NCI-H510A treated with DMSO at 0.1 percent for 48 hours (cell line): ENCODE measurements around the gene FHL5.
A peak's percentile ranks its signal among the peaks of the same experiment; 100 is the strongest.
"Not testable (repeated sequence)": the region's sequence is repeated elsewhere in the genome, so short reads cannot be mapped to it uniquely, and the experiment has no call there.

Experiments used
- DNase-seq: peaks from one replicate; lab custom pipeline; 2025; lab: John Stamatoyannopoulos, UW

Gene FHL5

DNA sequence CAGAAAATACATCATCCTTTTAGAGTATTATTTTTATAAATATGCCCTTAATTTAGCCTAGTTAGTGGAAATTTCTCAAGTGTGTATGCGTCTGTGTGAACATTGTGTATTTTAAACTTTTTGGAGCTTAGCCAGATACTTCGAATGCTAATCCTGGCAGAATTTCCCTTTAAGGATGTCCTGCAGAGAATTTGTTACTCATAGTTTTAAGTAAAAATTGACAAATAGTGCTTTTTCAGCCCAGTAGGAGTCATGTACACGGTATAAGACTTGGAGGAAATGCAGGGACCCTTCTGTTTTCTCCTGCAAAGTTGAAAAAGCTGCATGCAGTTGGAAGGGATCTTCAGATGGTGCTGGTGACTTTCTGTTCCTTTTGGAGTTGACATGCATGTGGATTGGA lies at the start of gene FHL5:
Gene FHL5 (plus strand): TSS at position 243 of the 400 bp plus-strand sequence. CDS start 40,486 bp downstream, outside the sequence.
- no peak for DNase-seq

DNA sequence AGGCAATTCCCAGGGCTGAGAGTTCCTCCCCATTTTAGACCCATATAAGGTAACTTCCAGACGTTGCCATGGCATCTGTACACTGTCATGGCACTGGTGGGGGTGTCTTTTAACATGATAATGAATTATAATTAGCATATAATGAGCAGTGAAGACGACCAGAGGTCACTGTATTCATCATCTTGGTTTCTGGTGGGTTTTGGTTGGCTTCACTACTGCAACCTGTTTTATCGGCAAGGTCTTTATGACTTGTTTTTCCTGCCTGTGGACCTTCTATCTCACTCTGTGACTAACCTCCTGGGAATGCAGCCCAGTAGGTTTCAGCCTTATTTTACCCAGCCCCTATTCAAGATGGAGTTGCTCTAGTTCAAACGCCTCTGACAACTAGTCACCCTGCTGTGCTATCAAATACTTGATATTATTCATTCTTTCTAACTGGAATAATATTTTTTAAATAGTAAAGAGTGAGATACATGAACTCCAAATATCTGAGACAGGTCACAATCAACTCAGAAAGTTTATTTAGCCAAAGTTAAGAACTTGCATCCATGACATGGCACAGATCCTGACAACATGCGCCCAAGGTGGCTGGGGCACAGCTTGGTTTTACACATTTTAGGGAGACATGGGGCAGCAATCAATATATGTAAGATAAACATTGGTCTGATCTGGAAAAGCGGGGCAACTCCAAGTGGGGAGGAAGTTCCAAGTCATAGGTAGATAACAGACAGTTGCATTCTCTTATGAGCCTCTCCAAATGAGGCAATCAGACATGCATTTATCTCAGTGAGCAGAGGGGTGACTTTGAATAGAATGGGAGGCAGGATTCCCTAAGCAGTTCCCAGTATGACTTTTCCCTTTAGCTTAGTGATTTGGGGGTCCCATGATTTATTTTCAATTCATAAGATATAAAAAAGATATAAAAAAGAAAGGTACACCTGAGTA lies 42.5 kb upstream of the FHL5 start:
- DNase-seq, result peak; percentile 2

DNA sequence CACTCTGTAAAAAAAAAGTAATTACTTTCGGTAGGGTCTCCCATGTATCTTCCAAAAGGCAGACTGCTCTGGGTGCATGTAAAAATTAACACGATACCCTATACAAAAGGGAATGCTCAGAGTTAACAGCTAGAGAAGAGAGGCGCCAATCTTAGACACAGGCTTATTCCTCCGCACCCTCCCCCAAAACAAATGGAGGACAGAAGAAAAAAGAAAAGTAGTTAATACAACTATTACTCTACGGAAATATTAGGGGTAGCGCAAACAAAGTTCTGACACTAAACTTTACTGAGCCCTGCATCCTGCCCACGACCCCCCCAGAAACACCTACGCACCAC lies 41.7 kb upstream of the FHL5 start:
- DNase-seq, result peak; percentile 42

DNA sequence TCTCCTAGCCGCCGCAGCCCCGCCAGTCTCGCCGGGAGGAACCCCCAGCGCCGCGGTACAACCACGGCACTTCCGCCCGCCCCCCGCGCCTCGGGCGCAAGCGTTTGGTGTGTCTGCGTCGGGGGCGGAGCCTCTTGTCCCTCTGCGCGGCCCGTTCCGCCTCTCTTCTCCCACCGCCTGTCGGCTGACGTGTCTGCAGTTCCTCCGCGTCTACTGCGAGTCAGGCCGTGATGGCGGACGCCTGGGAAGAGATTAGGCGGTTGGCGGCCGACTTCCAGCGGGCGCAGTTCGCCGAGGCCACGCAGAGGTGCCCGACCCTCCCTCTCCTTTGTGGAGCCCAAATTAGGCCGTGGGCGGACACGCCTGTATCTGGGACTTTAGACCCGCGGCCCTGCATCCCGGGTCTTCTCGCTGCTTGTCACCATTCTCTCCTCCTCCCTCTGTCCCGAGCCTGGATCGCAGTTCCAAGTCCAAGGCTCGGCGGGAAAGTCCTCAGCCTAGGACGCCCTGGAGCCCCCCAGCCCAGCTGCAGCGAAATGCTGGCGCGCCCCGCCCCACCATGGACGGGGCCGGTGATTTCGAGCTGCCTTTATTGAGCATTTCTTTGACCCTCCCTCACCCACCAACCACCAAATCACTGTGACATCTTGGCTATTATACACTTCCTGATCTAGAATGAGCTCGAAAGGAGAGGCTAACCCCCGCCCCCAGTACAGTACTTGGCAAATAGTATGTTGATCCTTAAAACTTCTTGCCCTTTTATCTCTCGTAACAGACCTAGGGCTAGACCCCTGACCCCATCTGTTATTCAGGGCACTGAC lies 41.1 kb upstream of the FHL5 start, which contains the start of gene UFL1:
Gene UFL1 (plus strand): TSS at position 163 of the 821 bp plus-strand sequence. CDS start 68 bp downstream, at position 231.
- peak; percentile 89 for DNase-seq

- no peak for DNase-seq
Measured at GRCh38 chr6:96522465-96523009, 40.4 kb upstream of the FHL5 start.

GRCh38 chr6:96528193-96528592 lies 34.7 kb upstream of the FHL5 start:
- DNase-seq, result no peak

DNA sequence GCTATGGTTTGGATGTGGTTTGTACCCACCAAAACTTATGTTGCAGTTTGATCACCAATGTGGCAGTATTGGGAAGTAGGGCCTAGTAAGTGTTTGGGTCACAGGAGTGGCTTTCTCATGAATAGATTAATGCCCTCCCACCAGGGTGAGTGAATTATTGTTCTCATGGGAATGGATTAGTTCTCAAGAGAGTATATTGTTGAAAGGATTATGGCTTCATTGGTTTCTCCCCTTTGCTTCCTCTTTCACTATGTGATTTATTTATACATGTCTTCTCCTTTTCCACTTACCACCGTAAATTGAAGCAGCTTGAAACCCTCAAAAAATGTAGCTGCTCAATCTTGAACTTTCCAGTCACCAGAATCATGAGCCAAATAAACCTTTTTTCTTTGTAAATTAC lies 30.5 kb upstream of the FHL5 start:
- no peak for DNase-seq

- no peak for DNase-seq
Measured at GRCh38 chr6:96537726-96538125, 25.2 kb upstream of the FHL5 start.

- DNase-seq, result no peak
Measured at GRCh38 chr6:96542702-96543101, 20.2 kb upstream of the FHL5 start.

GRCh38 chr6:96545882-96546281 lies 17.0 kb upstream of the FHL5 start:
- no peak for DNase-seq

DNA sequence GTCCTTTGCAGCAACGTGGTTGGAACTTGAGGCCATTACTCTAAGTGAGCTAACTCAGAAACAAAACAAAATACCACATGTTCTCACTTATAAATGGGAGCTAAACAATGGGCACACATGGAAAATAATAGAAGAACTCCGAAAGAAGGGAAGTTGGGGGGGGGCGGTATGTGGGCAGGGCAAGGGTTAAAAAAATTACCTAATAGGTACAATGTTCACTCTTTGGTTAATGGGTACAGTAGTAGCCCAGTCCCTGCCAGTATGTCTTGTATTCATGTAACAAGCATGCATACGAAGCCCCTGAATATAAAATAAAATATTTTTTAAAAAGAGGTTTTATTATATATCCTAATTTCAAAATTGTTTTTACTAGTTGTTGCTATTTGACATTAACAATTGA lies 15.3 kb upstream of the FHL5 start:
- DNase-seq, result no peak

DNA sequence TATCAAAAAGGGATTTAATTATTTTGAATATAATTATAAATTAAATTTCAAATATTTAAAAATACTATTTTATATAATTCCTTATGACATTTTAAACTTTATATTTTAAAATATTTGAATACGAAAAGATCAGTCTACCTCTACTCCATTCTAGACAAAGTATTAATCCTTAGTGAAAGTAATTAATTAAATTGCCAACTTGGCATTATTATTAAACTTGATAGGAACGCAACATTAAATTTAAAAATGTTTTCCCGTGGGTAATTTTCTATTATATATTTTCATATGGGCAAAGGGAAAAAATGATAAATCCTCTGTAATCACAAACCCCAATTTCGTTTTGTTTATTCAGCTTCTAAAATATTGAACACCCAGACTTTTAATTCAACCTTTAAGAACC lies 8.4 kb upstream of the FHL5 start:
- no peak for DNase-seq

DNA sequence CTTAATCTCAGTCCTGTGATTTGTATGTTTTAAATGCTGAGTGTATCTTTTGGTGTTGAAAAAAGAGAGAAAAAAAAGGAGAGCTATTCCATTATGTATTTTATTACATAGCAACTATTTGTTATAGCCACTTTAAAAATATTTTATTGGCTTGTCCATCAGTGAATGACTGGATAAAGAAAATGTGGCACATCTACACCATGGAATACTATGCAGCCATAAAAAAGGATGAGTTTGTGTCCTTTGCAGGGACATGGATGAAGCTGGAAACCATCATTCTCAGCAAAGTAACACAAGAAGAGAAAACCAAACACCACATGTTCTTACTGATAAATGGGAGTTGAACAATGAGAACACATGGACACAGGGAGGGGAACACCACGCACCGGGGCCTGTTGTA lies 3.2 kb upstream of the FHL5 start:
- DNase-seq, result not testable (repeated sequence)

GRCh38 chr6:96563853-96564252 lies 925 bp downstream of the FHL5 start:
- DNase-seq, result no peak

DNA sequence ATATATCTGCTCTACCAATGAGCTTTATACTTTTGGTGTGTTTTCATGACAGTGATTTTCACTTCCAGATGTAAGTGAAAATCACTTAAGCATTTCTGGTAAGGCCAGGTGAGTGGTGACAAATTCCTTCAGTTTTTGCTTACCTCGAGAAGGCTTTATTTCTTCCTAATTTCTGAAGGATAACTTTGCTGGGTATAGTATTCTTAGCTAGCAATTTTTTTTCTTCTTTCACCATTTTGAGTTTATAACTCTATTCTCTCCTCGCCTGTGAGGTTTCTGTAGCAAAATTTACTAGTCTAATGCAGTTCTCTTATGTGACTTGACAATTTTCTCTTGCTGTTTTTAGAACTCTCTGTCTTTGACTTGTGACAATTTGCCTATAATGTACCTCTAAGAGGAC lies 7.1 kb downstream of the FHL5 start:
- no peak for DNase-seq

DNA sequence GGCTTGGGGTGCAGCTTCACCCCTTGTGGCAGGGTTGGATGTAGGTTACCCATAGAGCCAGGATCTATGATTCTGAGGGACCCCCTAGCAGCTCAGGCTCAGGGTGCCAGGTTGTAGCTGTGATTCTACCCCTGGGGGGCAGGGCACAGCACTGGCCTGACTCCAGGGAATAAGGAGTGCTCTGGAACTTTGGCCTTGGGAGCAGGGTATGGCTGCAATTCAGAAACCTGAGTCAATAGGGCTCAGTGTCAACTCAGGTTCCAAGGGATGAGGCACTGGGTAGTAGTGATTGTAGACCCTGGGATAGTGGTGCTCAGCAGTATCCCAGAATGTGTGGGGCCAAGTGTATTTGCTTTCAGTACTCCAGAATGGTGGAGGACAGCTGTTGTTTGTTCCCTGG lies 8.6 kb downstream of the FHL5 start:
- DNase-seq, result no peak

DNA sequence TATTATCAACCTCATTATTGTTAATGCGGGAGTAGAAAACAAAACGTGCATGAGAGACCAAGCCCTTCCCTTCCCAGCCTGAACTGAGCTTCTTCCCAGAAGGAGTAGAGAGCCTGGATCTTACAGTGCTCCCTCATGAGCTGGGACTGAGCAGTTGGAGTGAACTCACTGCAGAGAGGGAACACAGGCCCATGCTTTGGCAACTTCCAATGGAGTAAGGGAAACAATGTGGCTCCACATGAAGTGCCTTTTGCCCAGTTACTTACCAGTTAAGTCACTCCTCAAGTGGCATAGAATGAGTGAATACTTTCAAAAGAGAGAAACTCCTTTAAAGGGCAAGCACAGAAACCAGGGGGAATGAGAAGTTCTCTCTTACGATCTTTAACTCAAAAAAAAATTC lies 12.4 kb downstream of the FHL5 start:
- DNase-seq, result no peak

- no peak for DNase-seq
Measured at GRCh38 chr6:96576221-96576620, 13.3 kb downstream of the FHL5 start.

- no peak for DNase-seq
Measured at GRCh38 chr6:96582021-96582420, 19.1 kb downstream of the FHL5 start.

GRCh38 chr6:96582436-96582835 lies 19.5 kb downstream of the FHL5 start:
- DNase-seq, result no peak

GRCh38 chr6:96604420-96604819 lies 41.5 kb downstream of the FHL5 start:
- DNase-seq, result no peak

DNA sequence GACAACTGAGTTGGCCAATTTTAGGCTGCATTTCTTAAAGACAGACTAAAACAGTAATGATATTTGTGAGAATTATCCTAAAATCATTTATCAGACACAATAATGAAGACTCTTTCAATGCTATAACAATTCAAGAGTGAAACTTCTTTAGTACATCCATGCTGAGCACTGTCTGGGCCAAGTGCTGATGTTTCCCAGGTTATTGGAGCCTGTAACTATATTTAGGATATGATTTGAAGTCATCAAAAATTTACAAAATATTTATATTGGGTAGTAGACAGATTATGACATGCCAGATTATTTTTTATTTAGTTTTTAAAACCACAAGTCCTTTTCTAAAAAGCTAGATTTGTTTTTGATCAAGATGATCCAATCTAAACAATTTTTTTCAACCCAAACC lies 45.1 kb downstream of the FHL5 start:
- no peak for DNase-seq

GRCh38 chr6:96610019-96610418 lies 47.1 kb downstream of the FHL5 start:
- no peak for DNase-seq
